SK-N-SH treated with all-trans-retinoic acid at 6 μM for 48 hours (cell line): ENCODE measurements around the gene KLHL26.

Experiments
- ARNTL ChIP-seq: fragments of 450-650 bp; formaldehyde crosslinking; IDR thresholded peaks from 2 replicates; pipeline ENCODE4 v1.5.0; 2020; ENCODE audit warnings: low read depth, mild to moderate bottlenecking, moderate library complexity, borderline replicate concordance
- BACH2 ChIP-seq: fragments of 250-450 bp; sonication (Bioruptor Pico); IDR thresholded peaks from 2 replicates; pipeline ENCODE4 v1.9.0; 2021; ENCODE audit warnings: mild to moderate bottlenecking, borderline replicate concordance
- CREB5 ChIP-seq: fragments of 250-450 bp; sonication (Bioruptor Pico); IDR thresholded peaks from 2 replicates; pipeline ENCODE4 v1.5.1; 2020; ENCODE audit warnings: low read depth, mild to moderate bottlenecking, moderate library complexity
- CSDC2 ChIP-seq: fragments of 250-450 bp; sonication (Bioruptor Pico); IDR thresholded peaks from 2 replicates; pipeline ENCODE4 v1.5.0; 2020; ENCODE audit warnings: mild to moderate bottlenecking, moderate library complexity
- GLIS3 ChIP-seq: fragments of 250-450 bp; sonication (Bioruptor Pico); IDR thresholded peaks from 2 replicates; pipeline ENCODE4 v1.5.0; 2020; ENCODE audit warnings: mild to moderate bottlenecking, moderate library complexity
- ISL1 ChIP-seq: fragments of 250-450 bp; sonication (Bioruptor Pico); IDR thresholded peaks from 2 replicates; pipeline ENCODE4 v2.1.2; 2022; ENCODE audit warnings: mild to moderate bottlenecking, moderate library complexity
- OSR1 ChIP-seq: fragments of 250-450 bp; sonication (Bioruptor Pico); IDR thresholded peaks from 2 replicates; pipeline ENCODE4 v1.8.0; 2022; ENCODE audit warnings: moderate library complexity, mild to moderate bottlenecking, inconsistent platforms
- PATZ1 ChIP-seq: fragments of 250-450 bp; sonication (Bioruptor Pico); IDR thresholded peaks from 2 replicates; pipeline ENCODE4 v1.8.0; 2020; ENCODE audit warnings: mild to moderate bottlenecking, moderate library complexity, borderline replicate concordance
- SNAI2 ChIP-seq: fragments of 250-450 bp; sonication (Bioruptor Pico); IDR thresholded peaks from 2 replicates; pipeline ENCODE4 v1.5.0; 2020; ENCODE audit warnings: mild to moderate bottlenecking, moderate library complexity
- ZFP3 ChIP-seq: fragments of 250-450 bp; sonication (Bioruptor Pico); IDR thresholded peaks from 2 replicates; pipeline ENCODE4 v1.5.0; 2020; ENCODE audit warnings: mild to moderate bottlenecking, moderate library complexity
- ZFP30 ChIP-seq: fragments of 450-650 bp; formaldehyde crosslinking; IDR thresholded peaks from 2 replicates; pipeline ENCODE4 v1.5.0; 2022; ENCODE audit warnings: mild to moderate bottlenecking, moderate library complexity
- ZNF565 ChIP-seq: fragments of 450-650 bp; formaldehyde crosslinking; conservative IDR thresholded peaks from 2 replicates; pipeline ENCODE4 v1.5.0; 2020; ENCODE audit warnings: low read depth, mild to moderate bottlenecking, moderate library complexity
- ZNF8 ChIP-seq: fragments of 450-650 bp; formaldehyde crosslinking; IDR thresholded peaks from 2 replicates; pipeline ENCODE4 v1.5.0; 2020; ENCODE audit warnings: mild to moderate bottlenecking, moderate library complexity
- TF ChIP-seq, protein P1 (sequence below): fragments of 250-450 bp; sonication (Bioruptor Pico); IDR thresholded peaks from 2 replicates; pipeline ENCODE4 v1.5.1; 2021; ENCODE audit warnings: mild to moderate bottlenecking, moderate library complexity

GRCh38 chr19:18687740-18688465 lies 51.1 kb downstream of the KLHL26 start:
- TF ChIP-seq ZFP3 (CRISPR knock-in tag) (no peak), GLIS3 (no peak), CREB5 (CRISPR knock-in tag) (no peak), ZNF8 (CRISPR knock-in tag) (no peak), BACH2 (no peak), OSR1 (CRISPR knock-in tag) (no peak), ISL1 (CRISPR knock-in tag) (no peak), PATZ1 (CRISPR knock-in tag) (no peak), ZNF565 (CRISPR knock-in tag) (no peak), ARNTL (CRISPR knock-in tag) (no peak), CSDC2 (CRISPR knock-in tag) (no peak), ZFP30 (CRISPR knock-in tag) (no peak), SNAI2 (CRISPR knock-in tag) (no peak)
- TF ChIP-seq, protein P1, sequence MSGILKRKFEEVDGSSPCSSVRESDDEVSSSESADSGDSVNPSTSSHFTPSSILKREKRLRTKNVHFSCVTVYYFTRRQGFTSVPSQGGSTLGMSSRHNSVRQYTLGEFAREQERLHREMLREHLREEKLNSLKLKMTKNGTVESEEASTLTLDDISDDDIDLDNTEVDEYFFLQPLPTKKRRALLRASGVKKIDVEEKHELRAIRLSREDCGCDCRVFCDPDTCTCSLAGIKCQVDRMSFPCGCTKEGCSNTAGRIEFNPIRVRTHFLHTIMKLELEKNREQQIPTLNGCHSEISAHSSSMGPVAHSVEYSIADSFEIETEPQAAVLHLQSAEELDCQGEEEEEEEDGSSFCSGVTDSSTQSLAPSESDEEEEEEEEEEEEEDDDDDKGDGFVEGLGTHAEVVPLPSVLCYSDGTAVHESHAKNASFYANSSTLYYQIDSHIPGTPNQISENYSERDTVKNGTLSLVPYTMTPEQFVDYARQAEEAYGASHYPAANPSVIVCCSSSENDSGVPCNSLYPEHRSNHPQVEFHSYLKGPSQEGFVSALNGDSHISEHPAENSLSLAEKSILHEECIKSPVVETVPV, result no peak
